GM12892 (cell line): ENCODE data around the gene TMEM151A.

Experiments
- POLR2A ChIP-seq: IDR thresholded peaks from 2 replicates; pipeline ENCODE4 v1.6.1; 2011; ENCODE audit warnings: low read depth, low read length, control low read depth
- POLR2AphosphoS5 ChIP-seq: IDR thresholded peaks from 2 replicates; pipeline ENCODE4 v1.6.1; 2011; ENCODE audit warnings: low read depth, low read length, control low read depth
- TAF1 ChIP-seq: IDR thresholded peaks from 2 replicates; pipeline ENCODE4 v1.6.1; 2011; ENCODE audit warnings: low read depth, mild to moderate bottlenecking, control low read depth, low read length, borderline replicate concordance

DNA sequence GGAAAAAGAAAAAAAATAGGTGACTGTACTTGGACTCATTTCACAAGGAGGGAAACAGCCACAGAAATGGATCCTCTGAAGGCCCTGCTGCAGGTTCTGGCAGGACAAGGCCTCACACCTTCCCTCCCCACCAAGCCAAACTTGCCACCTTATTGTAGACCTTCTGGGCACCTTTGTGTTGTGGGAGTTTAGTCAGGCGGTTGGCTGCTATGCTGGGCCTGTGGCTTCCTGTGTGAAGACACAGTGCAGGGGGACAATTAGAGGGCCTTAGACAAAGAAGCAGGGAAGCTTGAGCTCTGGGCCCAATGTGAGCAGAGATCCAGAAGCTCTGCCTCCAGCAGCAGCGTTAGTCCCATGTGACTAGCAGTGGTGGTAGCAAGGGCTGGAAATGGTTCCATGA lies 19.1 kb upstream of the TMEM151A start:
- no peak; the same call in 1 of the 2 replicates for TF ChIP-seq POLR2A
- no peak for TF ChIP-seq TAF1
- no peak for TF ChIP-seq POLR2AphosphoS5
